Smooth muscle cell (in vitro differentiated cells): ENCODE results near the gene RETREG2. TPM values are rescaled to one million over a fixed set of nuclear protein-coding genes. Genes with fewer than 3 reads are reported as not detected.

ENCODE experiments used
- DNase-seq: peaks from one replicate; lab custom pipeline; 2025; ENCODE audit not compliant: unreplicated experiment; lab: John Stamatoyannopoulos, UW
- H2AFZ ChIP-seq: fragments of 200-600 bp; sonication (generic); 2 replicates; pipeline ENCODE4 v1.6.0; 2016; ENCODE audit warnings: antibody characterized with exemption, low read depth, mild to moderate bottlenecking
- H3F3A ChIP-seq: fragments of 200-600 bp; sonication (generic); 2 replicates; pipeline ENCODE4 v1.6.0; 2017; ENCODE audit warnings: antibody characterized with exemption, low read depth
- H3K27ac ChIP-seq: fragments of 200-600 bp; sonication (generic); 2 replicates; pipeline ENCODE4 v1.5.1; 2016; ENCODE audit warnings: low read depth, mild to moderate bottlenecking
- H3K27me3 ChIP-seq: fragments of 200-600 bp; sonication (generic); 2 replicates; pipeline ENCODE4 v1.6.1; 2016; ENCODE audit warnings: low read depth, mild to moderate bottlenecking
- H3K36me3 ChIP-seq: fragments of 200-600 bp; sonication (generic); 2 replicates; pipeline ENCODE4 v1.5.1; 2016; ENCODE audit warnings: low read depth
- H3K4me1 ChIP-seq: fragments of 200-600 bp; sonication (generic); 2 replicates; pipeline ENCODE4 v1.5.1; 2016; ENCODE audit warnings: low read depth
- H3K4me2 ChIP-seq: fragments of 200-600 bp; sonication (generic); 2 replicates; pipeline ENCODE4 v1.6.0; 2016; ENCODE audit warnings: mild to moderate bottlenecking
- H3K4me3 ChIP-seq: fragments of 200-600 bp; sonication (generic); 2 replicates; pipeline ENCODE4 v1.5.1; 2016; ENCODE audit warnings: mild to moderate bottlenecking
- H3K79me2 ChIP-seq: fragments of 200-600 bp; sonication (generic); 2 replicates; pipeline ENCODE4 v1.6.0; 2016; ENCODE audit warnings: low read depth, mild to moderate bottlenecking
- H3K9ac ChIP-seq: fragments of 200-600 bp; sonication (generic); 2 replicates; pipeline ENCODE4 v1.6.0; 2016; ENCODE audit warnings: low read depth
- H3K9me3 ChIP-seq: fragments of 200-600 bp; sonication (generic); replicated peaks from 2 replicates; pipeline ENCODE4 v1.5.1; 2016; ENCODE audit warnings: low read depth
- H4K20me1 ChIP-seq: fragments of 200-600 bp; sonication (generic); 2 replicates; pipeline ENCODE4 v1.6.0; 2016; ENCODE audit warnings: low read depth
- CTCF ChIP-seq: fragments of 200-600 bp; sonication (generic); IDR thresholded peaks from 2 replicates; pipeline ENCODE4 v1.5.1; 2017; ENCODE audit warnings: borderline replicate concordance, mild to moderate bottlenecking, antibody characterized with exemption; ENCODE audit not compliant: insufficient read depth, poor library complexity, severe bottlenecking
- WGBS: methylation state at CpG from one replicate; pipeline ENCODE4 v1.1.7; 2016; ENCODE audit warnings: low lambda C conversion rate; 5-methylcytosine and 5-hydroxymethylcytosine counted together
- polyA plus RNA-seq: library from polyadenylated mRNA; unstranded; fragments of >200 nt; fragmentation: Nextera tagmentation; extraction: Ambion mirVana; gene quantifications from 2 replicates; pipeline ENCODE4 v1.2.1, GENCODE V29; 2016
- total RNA-seq: library from RNA; depleted of rRNA; stranded (reverse); fragments of >200 nt; gene quantifications from 2 replicates; pipeline ENCODE4 v1.2.3, GENCODE V29; 2014

The RETREG2 gene
- total and polyA plus RNA-seq, 2 experiments from 2014 or later: 48.7 to 57.2 TPM

GRCh38 chr2:219204425-219205164 lies 26.5 kb downstream of the RETREG2 start:
- Histone ChIP-seq H3K27me3 (no peaks in the 10 kb centered on the region), H2AFZ (no peak overlapping the region), H3K4me2 (no peak overlapping the region), H3K4me3 (no peak overlapping the region), H3K4me1 (no peaks in the 10 kb centered on the region), H3K9ac (no peak overlapping the region), H3K36me3 (no peaks in the 10 kb centered on the region), H3K79me2 (no peaks in the 10 kb centered on the region), H4K20me1 (no peaks in the 10 kb centered on the region), H3F3A (peaks cover 5% of the 10 kb centered on the region), H3K9me3 (no peaks in the 10 kb centered on the region), H3K27ac (no peak overlapping the region)
- no peak for DNase-seq
- TF ChIP-seq CTCF: no peak
- 90% methylated on average over 7 of the region's 7 CpGs for WGBS

DNA sequence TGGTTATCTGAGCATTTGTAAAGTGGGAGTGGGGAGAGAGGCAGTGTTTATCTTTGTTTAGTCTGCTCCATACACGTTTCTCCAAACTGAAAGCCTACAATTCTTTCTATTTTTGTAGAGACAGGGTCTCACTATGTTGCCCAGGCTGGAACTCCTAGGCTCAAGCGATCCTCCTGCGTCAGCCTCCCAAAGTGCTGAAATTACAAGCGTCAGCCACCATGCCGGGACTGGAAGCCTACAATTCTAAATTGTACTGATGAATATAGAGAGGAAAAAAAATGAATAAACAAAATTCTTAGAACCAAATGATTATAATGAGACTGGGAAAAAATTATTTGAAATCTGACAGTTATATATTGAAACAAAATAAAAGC lies 27.1 kb downstream of the RETREG2 start:
- Histone ChIP-seq H3K4me2 (no peak overlapping the region), H4K20me1 (no peaks in the 10 kb centered on the region), H3K36me3 (no peaks in the 10 kb centered on the region), H3K9ac (no peak overlapping the region), H3K27me3 (no peaks in the 10 kb centered on the region), H3K27ac (no peak overlapping the region), H3K4me1 (no peaks in the 10 kb centered on the region), H2AFZ (no peak overlapping the region), H3F3A (peaks cover 5% of the 10 kb centered on the region), H3K79me2 (no peaks in the 10 kb centered on the region), H3K9me3 (no peaks in the 10 kb centered on the region), H3K4me3 (no peak overlapping the region)
- no peak for DNase-seq
- 88% methylated on average over 5 of the region's 5 CpGs for WGBS
- no peak for TF ChIP-seq CTCF

DNA sequence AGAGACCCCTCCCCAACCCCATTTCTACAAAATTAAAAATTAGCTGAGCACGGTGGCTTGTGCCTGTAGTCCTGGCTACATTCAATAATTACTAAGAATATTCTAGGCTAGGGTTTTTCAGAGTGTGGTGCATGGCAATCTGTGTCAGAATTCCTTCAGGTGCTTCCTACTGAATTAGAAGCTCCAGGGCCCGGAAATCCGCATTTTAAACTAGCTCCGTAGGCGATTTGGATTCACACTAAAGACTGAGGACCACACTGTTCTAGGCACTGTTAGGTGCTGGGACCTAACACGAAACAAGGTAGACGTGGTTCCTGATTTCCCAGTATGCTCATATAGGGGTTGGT lies 27.9 kb downstream of the RETREG2 start:
- Histone ChIP-seq H3K4me1 (no peaks in the 10 kb centered on the region), H3K4me2 (peak overlapping the region; percentile 81), H3K9ac (peak overlapping the region; percentile 80), H4K20me1 (no peaks in the 10 kb centered on the region), H3K27ac (peak overlapping the region; percentile 87), H3K79me2 (no peaks in the 10 kb centered on the region), H3K9me3 (no peaks in the 10 kb centered on the region), H2AFZ (peak overlapping the region; percentile 21), H3K36me3 (no peaks in the 10 kb centered on the region), H3K4me3 (peak overlapping the region; percentile 96), H3F3A (peaks cover 5% of the 10 kb centered on the region), H3K27me3 (no peaks in the 10 kb centered on the region)
- no peak for DNase-seq
- 30% methylated on average over 7 of the region's 7 CpGs for WGBS
- TF ChIP-seq CTCF: no peak
